GM21737 (cell line): ENCODE data around the gene ZNF672.

Source experiments
- ATAC-seq: cut with Tn5 transposase; IDR thresholded peaks from one replicate; pipeline ENCODE4 v1.9.1; 2021; ENCODE audit warnings: mild to moderate bottlenecking, moderate library complexity; ENCODE audit not compliant: unreplicated experiment

ZNF672 gene

GRCh38 chr1:248831842-248832241 lies 6.2 kb upstream of the ZNF672 start:
- ATAC-seq, result no peak

- ATAC-seq, result no peak
These were observed 3.6 kb upstream of the ZNF672 start for GRCh38 chr1:248834343-248834940.

GRCh38 chr1:248837045-248837780 lies 811 bp upstream of the ZNF672 start:
- ATAC-seq, result no peak

GRCh38 chr1:248838357-248839167 lies 538 bp downstream of the ZNF672 start:
- ATAC-seq, result peak; percentile 58

- ATAC-seq, result no peak
These were observed 1.1 kb downstream of the ZNF672 start for GRCh38 chr1:248839168-248839555.

GRCh38 chr1:248840946-248841345 lies 2.9 kb downstream of the ZNF672 start:
- ATAC-seq, result no peak

- ATAC-seq, result no peak
These were observed 3.8 kb downstream of the ZNF672 start for GRCh38 chr1:248841702-248842395.

- no peak for ATAC-seq
These were observed 4.8 kb downstream of the ZNF672 start for GRCh38 chr1:248842781-248843331.

GRCh38 chr1:248843687-248844086 lies 5.7 kb downstream of the ZNF672 start:
- no peak for ATAC-seq

- ATAC-seq, result no peak
These were observed 6.5 kb downstream of the ZNF672 start for GRCh38 chr1:248844526-248844925.

GRCh38 chr1:248847181-248847955 lies 9.3 kb downstream of the ZNF672 start:
- ATAC-seq, result no peak

- no peak for ATAC-seq
These were observed 10.0 kb downstream of the ZNF672 start for GRCh38 chr1:248847956-248848561.

- ATAC-seq, result no peak
These were observed 10.6 kb downstream of the ZNF672 start for GRCh38 chr1:248848602-248849001.

GRCh38 chr1:248849152-248849551 lies 11.1 kb downstream of the ZNF672 start:
- no peak for ATAC-seq

- no peak for ATAC-seq
These were observed 11.6 kb downstream of the ZNF672 start for GRCh38 chr1:248849637-248850036.

- no peak for ATAC-seq
These were observed 12.1 kb downstream of the ZNF672 start for GRCh38 chr1:248850124-248850523.

GRCh38 chr1:248850536-248851251 lies 12.7 kb downstream of the ZNF672 start:
- no peak for ATAC-seq

- no peak for ATAC-seq
These were observed 13.4 kb downstream of the ZNF672 start for GRCh38 chr1:248851390-248851789.
